Stimulated activated CD4-positive, alpha-beta T cell treated with anti-CD3 and anti-CD28 coated beads, Interleukin-15, amount 100 ng/mL, for 48 hours (primary cell): Measurements from ENCODE around the gene SLC5A8.

Experiments
- DNase-seq, 2 donors: peaks; one replicate each; pipeline ENCODE4 v3.0.0-alpha.2; 2020; ENCODE audit warnings: low read depth in 2 of 2

The SLC5A8 gene

GRCh38 chr12:101209319-101210302 lies at the start of gene SLC5A8:
Gene SLC5A8, minus strand, starts transcription at chr12:101210238. Its CDS starts 390 bp downstream, at chr12:101209848.
- DNase-seq = no peak

- no peak for DNase-seq
Measured at GRCh38 chr12:101257357-101257756, 47.3 kb upstream of the SLC5A8 start.

- no peak for DNase-seq
Measured at GRCh38 chr12:101256266-101256665, 46.2 kb upstream of the SLC5A8 start.

GRCh38 chr12:101243616-101244015 lies 33.6 kb upstream of the SLC5A8 start:
- DNase-seq = no peak

- DNase-seq = no peak
Measured at GRCh38 chr12:101243074-101243473, 33.0 kb upstream of the SLC5A8 start.

- no peak for DNase-seq
Measured at GRCh38 chr12:101238800-101239329, 28.8 kb upstream of the SLC5A8 start.

- no peak for DNase-seq
Measured at GRCh38 chr12:101238306-101238705, 28.3 kb upstream of the SLC5A8 start.

- DNase-seq = no peak
Measured at GRCh38 chr12:101235686-101236085, 25.6 kb upstream of the SLC5A8 start.

- no peak for DNase-seq
Measured at GRCh38 chr12:101231636-101232035, 21.6 kb upstream of the SLC5A8 start.

GRCh38 chr12:101230547-101230946 lies 20.5 kb upstream of the SLC5A8 start:
- DNase-seq = no peak

GRCh38 chr12:101229841-101230241 lies 19.8 kb upstream of the SLC5A8 start:
- no peak for DNase-seq

- no peak for DNase-seq
Measured at GRCh38 chr12:101221301-101221700, 11.3 kb upstream of the SLC5A8 start.

GRCh38 chr12:101216810-101217209 lies 6.8 kb upstream of the SLC5A8 start:
- DNase-seq = no peak

- no peak for DNase-seq
Measured at GRCh38 chr12:101207086-101207780, 2.8 kb downstream of the SLC5A8 start.

- DNase-seq = no peak
Measured at GRCh38 chr12:101204602-101205304, 5.3 kb downstream of the SLC5A8 start.

- no peak for DNase-seq
Measured at GRCh38 chr12:101200824-101201223, 9.2 kb downstream of the SLC5A8 start.

GRCh38 chr12:101200145-101200544 lies 9.9 kb downstream of the SLC5A8 start:
- no peak for DNase-seq

- DNase-seq = no peak
Measured at GRCh38 chr12:101186291-101186690, 23.7 kb downstream of the SLC5A8 start.

GRCh38 chr12:101181776-101182175 lies 28.3 kb downstream of the SLC5A8 start:
- DNase-seq = no peak

GRCh38 chr12:101174541-101174940 lies 35.5 kb downstream of the SLC5A8 start:
- DNase-seq = no peak

- DNase-seq = no peak
Measured at GRCh38 chr12:101173197-101173749, 36.8 kb downstream of the SLC5A8 start.

- no peak for DNase-seq
Measured at GRCh38 chr12:101172316-101172715, 37.7 kb downstream of the SLC5A8 start.
